ENCODE data around the gene ENDOV. TPM values are rescaled to one million over a fixed set of nuclear protein-coding genes. Genes with fewer than 3 reads are reported as not detected.

The ENDOV gene
- total RNA-seq, 1 donor from 2014 or later, result 28.1 TPM

- POLR2A ChIA-PET, result interaction anchor here (1.3 kb wide), 1 partner anchor 11 kb away, joined by 5 read pairs; no protein-coding TSS in a partner anchor
- ATAC-seq (ENCODE audit: low read depth) (no peak), DNase-seq (no peak)
- Mint-ChIP-seq H3K9me3 (no peaks in the 10 kb centered on the region), H3K36me3 (ENCODE audit: low read depth) (no peaks in the 10 kb centered on the region), H3K27ac (no peak overlapping the region), H3K4me3 (no peak overlapping the region), H3K27me3 (peaks cover 40% of the 10 kb centered on the region), H3K4me1 (no peaks in the 10 kb centered on the region)
- TF ChIP-seq CTCF (IDR thresholded peaks at IDR 0.05), result no peak
- CTCF ChIA-PET, result no interaction called here
- intact Hi-C loops (cut with micrococcal nuclease), result no loop called here
These were observed 50.5 kb downstream of the ENDOV start for GRCh38 chr17:80465327-80465974.

GRCh38 chr17:80466188-80466705 is 51.3 kb downstream of the ENDOV start:
- TF ChIP-seq CTCF (IDR thresholded peaks at IDR 0.05), result no peak
- DNase-seq, result no peak
- no peaks in the 10 kb centered on the region for H3K36me3 Mint-ChIP-seq (ENCODE audit: low read depth)
- no peaks in the 10 kb centered on the region for H3K4me1 Mint-ChIP-seq
- H3K27ac Mint-ChIP-seq, result no peak overlapping the region
- ChIA-PET POLR2A (no interaction called here), CTCF (no interaction called here)
- ATAC-seq (ENCODE audit: low read depth), result no peak
- H3K4me3 Mint-ChIP-seq, result no peak overlapping the region
- H3K9me3 Mint-ChIP-seq, result no peaks in the 10 kb centered on the region
- H3K27me3 Mint-ChIP-seq, result peaks cover 39% of the 10 kb centered on the region
- intact Hi-C loops (cut with micrococcal nuclease), result no loop called here

GRCh38 chr17:80468242-80468641 is 53.3 kb downstream of the ENDOV start:
- Mint-ChIP-seq H3K27me3 (peaks cover 55% of the 10 kb centered on the region), H3K4me1 (peaks cover 10% of the 10 kb centered on the region), H3K36me3 (ENCODE audit: low read depth) (no peaks in the 10 kb centered on the region), H3K4me3 (no peak overlapping the region), H3K27ac (no peak overlapping the region), H3K9me3 (no peaks in the 10 kb centered on the region)
- intact Hi-C loops (cut with micrococcal nuclease), result no loop called here
- no peak for TF ChIP-seq CTCF (IDR thresholded peaks at IDR 0.05)
- DNase-seq (no peak), ATAC-seq (ENCODE audit: low read depth) (no peak)
- ChIA-PET CTCF (no interaction called here), POLR2A (no interaction called here)

GRCh38 chr17:80468781-80469493 is 54.0 kb downstream of the ENDOV start:
- H3K4me3 Mint-ChIP-seq, result no peak overlapping the region
- ChIA-PET CTCF (no interaction called here), POLR2A (no interaction called here)
- no peak for DNase-seq
- no peak for ATAC-seq (ENCODE audit: low read depth)
- peaks cover 10% of the 10 kb centered on the region for H3K4me1 Mint-ChIP-seq
- H3K27ac Mint-ChIP-seq, result no peak overlapping the region
- H3K27me3 Mint-ChIP-seq, result peaks cover 60% of the 10 kb centered on the region
- intact Hi-C loops (cut with micrococcal nuclease), result no loop called here
- TF ChIP-seq CTCF (IDR thresholded peaks at IDR 0.05), result no peak
- no peaks in the 10 kb centered on the region for H3K36me3 Mint-ChIP-seq (ENCODE audit: low read depth)
- H3K9me3 Mint-ChIP-seq, result no peaks in the 10 kb centered on the region

GRCh38 chr17:80469667-80470066 is 54.7 kb downstream of the ENDOV start:
- H3K36me3 Mint-ChIP-seq (ENCODE audit: low read depth), result no peaks in the 10 kb centered on the region
- intact Hi-C loops (cut with micrococcal nuclease), result no loop called here
- no peak for DNase-seq
- no peaks in the 10 kb centered on the region for H3K9me3 Mint-ChIP-seq
- POLR2A ChIA-PET, result no interaction called here
- ATAC-seq (ENCODE audit: low read depth), result no peak
- TF ChIP-seq CTCF (IDR thresholded peaks at IDR 0.05), result no peak
- H3K4me1 Mint-ChIP-seq, result peaks cover 15% of the 10 kb centered on the region
- CTCF ChIA-PET, result no interaction called here
- H3K27me3 Mint-ChIP-seq, result peaks cover 67% of the 10 kb centered on the region
- no peak overlapping the region for H3K4me3 Mint-ChIP-seq
- no peak overlapping the region for H3K27ac Mint-ChIP-seq

All from activated B cell treated with CpG ODN at 0.5 μM for 24 hours (primary cell).